ENCODE data around the gene ATXN10. TPM values are rescaled to one million over a fixed set of nuclear protein-coding genes. Genes with fewer than 3 reads are reported as not detected.

Gene ATXN10
- total RNA-seq, 4 donors from 2014 or later: 83.5 to 127 (median 96.6) TPM

GRCh38 chr22:45722006-45722405 is 50.4 kb downstream of the ATXN10 start:
- no peak for TF ChIP-seq CTCF (IDR thresholded peaks at IDR 0.05; ENCODE audit: low read depth)

- TF ChIP-seq CTCF (IDR thresholded peaks at IDR 0.05; ENCODE audit: low read depth): no peak
Observed at GRCh38 chr22:45726081-45726480, 54.4 kb downstream of the ATXN10 start.

- TF ChIP-seq CTCF (IDR thresholded peaks at IDR 0.05; ENCODE audit: low read depth): no peak
Observed at GRCh38 chr22:45731041-45731797, 59.6 kb downstream of the ATXN10 start.

- TF ChIP-seq CTCF (IDR thresholded peaks at IDR 0.05; ENCODE audit: low read depth): no peak
Observed at GRCh38 chr22:45731798-45732495, 60.3 kb downstream of the ATXN10 start.

- no peak for TF ChIP-seq CTCF (IDR thresholded peaks at IDR 0.05; ENCODE audit: low read depth)
Observed at GRCh38 chr22:45735273-45735672, 63.6 kb downstream of the ATXN10 start.

GRCh38 chr22:45738206-45738605 is 66.6 kb downstream of the ATXN10 start:
- no peak for TF ChIP-seq CTCF (IDR thresholded peaks at IDR 0.05; ENCODE audit: low read depth)

GRCh38 chr22:45740236-45740635 is 68.6 kb downstream of the ATXN10 start:
- no peak for TF ChIP-seq CTCF (IDR thresholded peaks at IDR 0.05; ENCODE audit: low read depth)

Data from subcutaneous adipose tissue (tissue), 4 donors.